Suprapubic skin (tissue), 3 donors: Measurements from ENCODE around the gene NMRAL1.

Experiments
- POLR2A ChIP-seq, 2 donors: fragments of 450-650 bp; IDR thresholded peaks; one replicate each; pipeline ENCODE4 v1.6.1; 2017; ENCODE audit warnings: antibody characterized with exemption in 2 of 2, mild to moderate bottlenecking in 2 of 2, moderate library complexity in 2 of 2
- TF ChIP-seq, protein P1 (sequence below), 2 donors: fragments of 200-600 bp in 1 of 2; fragments of 450-650 bp in 1 of 2; sonication (generic) in 1 of 2; IDR thresholded peaks; one replicate each; pipeline ENCODE4 v1.5.1; 2016 to 2019; ENCODE audit warnings: antibody characterized with exemption in 2 of 2, mild to moderate bottlenecking in 1 of 2, moderate library complexity in 1 of 2

DNA sequence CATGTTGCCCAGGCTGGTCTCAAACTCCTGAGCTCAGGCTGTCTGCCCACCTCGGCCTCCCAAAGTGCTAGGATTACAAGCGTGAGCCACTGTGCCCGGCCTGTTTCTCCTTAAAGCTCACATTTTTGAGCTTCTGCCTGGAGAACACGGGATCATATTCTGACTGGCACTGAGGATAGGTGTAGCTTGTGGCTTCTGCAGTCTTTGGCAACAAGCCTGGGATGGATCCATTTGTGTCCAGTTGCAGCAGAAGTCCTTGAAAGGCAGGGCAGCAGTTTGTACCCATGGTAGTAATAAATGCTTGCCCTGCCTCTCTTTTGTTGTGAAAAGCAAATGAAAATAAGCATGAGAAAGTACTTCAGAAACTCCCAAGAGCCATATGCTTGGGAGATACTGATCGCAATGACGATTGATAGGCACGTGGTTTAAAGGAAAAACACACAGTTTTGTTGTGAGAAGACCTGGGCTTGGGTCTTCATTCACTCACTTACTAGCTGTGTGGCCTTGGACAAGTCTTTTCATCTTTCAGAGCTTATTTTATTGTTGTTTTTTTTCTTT is 54.9 kb downstream of the NMRAL1 start:
- TF ChIP-seq, protein P1, sequence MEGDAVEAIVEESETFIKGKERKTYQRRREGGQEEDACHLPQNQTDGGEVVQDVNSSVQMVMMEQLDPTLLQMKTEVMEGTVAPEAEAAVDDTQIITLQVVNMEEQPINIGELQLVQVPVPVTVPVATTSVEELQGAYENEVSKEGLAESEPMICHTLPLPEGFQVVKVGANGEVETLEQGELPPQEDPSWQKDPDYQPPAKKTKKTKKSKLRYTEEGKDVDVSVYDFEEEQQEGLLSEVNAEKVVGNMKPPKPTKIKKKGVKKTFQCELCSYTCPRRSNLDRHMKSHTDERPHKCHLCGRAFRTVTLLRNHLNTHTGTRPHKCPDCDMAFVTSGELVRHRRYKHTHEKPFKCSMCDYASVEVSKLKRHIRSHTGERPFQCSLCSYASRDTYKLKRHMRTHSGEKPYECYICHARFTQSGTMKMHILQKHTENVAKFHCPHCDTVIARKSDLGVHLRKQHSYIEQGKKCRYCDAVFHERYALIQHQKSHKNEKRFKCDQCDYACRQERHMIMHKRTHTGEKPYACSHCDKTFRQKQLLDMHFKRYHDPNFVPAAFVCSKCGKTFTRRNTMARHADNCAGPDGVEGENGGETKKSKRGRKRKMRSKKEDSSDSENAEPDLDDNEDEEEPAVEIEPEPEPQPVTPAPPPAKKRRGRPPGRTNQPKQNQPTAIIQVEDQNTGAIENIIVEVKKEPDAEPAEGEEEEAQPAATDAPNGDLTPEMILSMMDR (IDR thresholded peaks at IDR 0.05), result no peak
- no peak for TF ChIP-seq POLR2A (IDR thresholded peaks at IDR 0.05)
